MM.1S (cell line): ENCODE results near the gene CCDC146.

Experiments
- DNase-seq: peaks from one replicate; pipeline ENCODE4 v3.0.0-alpha.2; 2015
- H2AFZ ChIP-seq: fragments of 300-600 bp; sonication (generic); 2 replicates; pipeline ENCODE4 v1.6.0; 2016; ENCODE audit warnings: antibody characterized with exemption, low read length
- H3F3A ChIP-seq: fragments of 300-600 bp; sonication (generic); 2 replicates; pipeline ENCODE4 v1.6.1; 2016; ENCODE audit warnings: mild to moderate bottlenecking, antibody characterized with exemption, low read length, moderate library complexity, mixed read lengths; ENCODE audit not compliant: insufficient read depth
- H3K27ac ChIP-seq: fragments of 300-600 bp; sonication (generic); 2 replicates; pipeline ENCODE4 v1.5.1; 2016; ENCODE audit warnings: mild to moderate bottlenecking, low read length
- H3K27me3 ChIP-seq: fragments of 300-600 bp; sonication (generic); replicated peaks from 2 replicates; pipeline ENCODE4 v1.6.0; 2016; ENCODE audit warnings: low read length; ENCODE audit not compliant: insufficient read depth
- H3K36me3 ChIP-seq: fragments of 300-600 bp; sonication (generic); replicated peaks from 2 replicates; pipeline ENCODE4 v1.6.1; 2016; ENCODE audit warnings: mild to moderate bottlenecking, low read length, mixed read lengths; ENCODE audit not compliant: insufficient read depth
- H3K4me1 ChIP-seq: fragments of 300-600 bp; sonication (generic); 2 replicates; pipeline ENCODE4 v1.6.1; 2016; ENCODE audit warnings: low read length, mixed read lengths
- H3K4me2 ChIP-seq: fragments of 300-600 bp; sonication (generic); 2 replicates; pipeline ENCODE4 v1.6.0; 2016; ENCODE audit warnings: low read depth, low read length
- H3K4me3 ChIP-seq: fragments of 300-600 bp; sonication (generic); 2 replicates; pipeline ENCODE4 v1.5.1; 2016; ENCODE audit warnings: low read length, mixed read lengths
- H3K79me2 ChIP-seq: fragments of 300-600 bp; sonication (generic); 2 replicates; pipeline ENCODE4 v1.6.1; 2016; ENCODE audit warnings: mixed run types, low read length, mixed read lengths
- H3K9ac ChIP-seq: fragments of 300-600 bp; sonication (generic); 2 replicates; pipeline ENCODE4 v1.6.1; 2016; ENCODE audit warnings: low read length, mixed read lengths
- H3K9me2 ChIP-seq: fragments of 300-600 bp; sonication (generic); replicated peaks from 2 replicates; pipeline ENCODE4 v1.6.1; 2016; ENCODE audit warnings: mild to moderate bottlenecking, low read length, mixed read lengths; ENCODE audit not compliant: insufficient read depth
- H3K9me3 ChIP-seq: fragments of 300-600 bp; sonication (generic); replicated peaks from 2 replicates; pipeline ENCODE4 v1.6.1; 2016; ENCODE audit warnings: mild to moderate bottlenecking, low read length, mixed read lengths; ENCODE audit not compliant: insufficient read depth
- H4K20me1 ChIP-seq: fragments of 300-600 bp; sonication (generic); 2 replicates; pipeline ENCODE4 v1.6.1; 2016; ENCODE audit warnings: mild to moderate bottlenecking, low read length, moderate library complexity, mixed read lengths; ENCODE audit not compliant: insufficient read depth
- CTCF ChIP-seq: fragments of 300-600 bp; sonication (generic); IDR thresholded peaks from 2 replicates; pipeline ENCODE4 v1.5.1; 2016; ENCODE audit warnings: antibody characterized with exemption, low read length, mixed read lengths
- EZH2 ChIP-seq: fragments of 300-600 bp; sonication (generic); optimal IDR thresholded peaks from 2 replicates; pipeline ENCODE3; 2017; ENCODE audit warnings: low read depth, mild to moderate bottlenecking, antibody characterized with exemption, low read length, mixed read lengths
- EZH2phosphoT487 ChIP-seq: fragments of 300-600 bp; sonication (generic); IDR thresholded peaks from 2 replicates; pipeline ENCODE4 v1.6.1; 2018; ENCODE audit warnings: antibody characterized with exemption, low read length

Gene CCDC146

GRCh38 chr7:77335581-77335980 lies 213.2 kb downstream of the CCDC146 start:
- Histone ChIP-seq H3K9me3 (no peaks in the 10 kb centered on the region), H4K20me1 (no peaks in the 10 kb centered on the region), H3K9ac (no peak overlapping the region), H3K79me2 (no peaks in the 10 kb centered on the region), H2AFZ (no peak overlapping the region), H3K36me3 (no peaks in the 10 kb centered on the region), H3K27ac (peak overlapping the region; percentile 18; the same call in 1 of the 2 replicates), H3K4me1 (peaks cover 27% of the 10 kb centered on the region), H3F3A (peaks cover 13% of the 10 kb centered on the region; the same call in 1 of the 2 replicates), H3K4me3 (no peak overlapping the region), H3K27me3 (no peaks in the 10 kb centered on the region), H3K9me2 (no peaks in the 10 kb centered on the region), H3K4me2 (peak overlapping the region; percentile 0; the same call in 1 of the 2 replicates)
- DNase-seq = no peak
- no peak for TF ChIP-seq EZH2phosphoT487
- no peak for TF ChIP-seq EZH2

GRCh38 chr7:77337456-77337990 lies 215.1 kb downstream of the CCDC146 start:
- Histone ChIP-seq H3K4me1 (peaks cover 12% of the 10 kb centered on the region), H3K9me2 (no peaks in the 10 kb centered on the region), H3K27ac (no peak overlapping the region), H3K79me2 (no peaks in the 10 kb centered on the region), H3K27me3 (no peaks in the 10 kb centered on the region), H3F3A (peaks cover 10% of the 10 kb centered on the region; the same call in 1 of the 2 replicates), H4K20me1 (no peaks in the 10 kb centered on the region), H2AFZ (no peak overlapping the region), H3K4me2 (no peak overlapping the region), H3K9ac (no peak overlapping the region), H3K9me3 (no peaks in the 10 kb centered on the region), H3K36me3 (no peaks in the 10 kb centered on the region), H3K4me3 (no peak overlapping the region)
- TF ChIP-seq EZH2 (no peak), CTCF (no peak), EZH2phosphoT487 (no peak)
- no peak for DNase-seq

- Histone ChIP-seq H3K79me2 (no peaks in the 10 kb centered on the region), H3K27ac (no peak overlapping the region), H3F3A (peaks cover 10% of the 10 kb centered on the region; the same call in 1 of the 2 replicates), H3K9me2 (no peaks in the 10 kb centered on the region), H3K27me3 (no peaks in the 10 kb centered on the region), H4K20me1 (no peaks in the 10 kb centered on the region), H3K4me2 (no peak overlapping the region), H2AFZ (no peak overlapping the region), H3K4me1 (peaks cover 12% of the 10 kb centered on the region), H3K36me3 (no peaks in the 10 kb centered on the region), H3K4me3 (no peak overlapping the region), H3K9ac (no peak overlapping the region), H3K9me3 (no peaks in the 10 kb centered on the region)
- TF ChIP-seq EZH2 (no peak), CTCF (no peak), EZH2phosphoT487 (no peak)
- no peak for DNase-seq
Measured at GRCh38 chr7:77338260-77338659, 215.8 kb downstream of the CCDC146 start.

GRCh38 chr7:77338883-77339629 lies 216.6 kb downstream of the CCDC146 start:
- H3K27me3 ChIP-seq = no peaks in the 10 kb centered on the region
- H3K4me1 ChIP-seq = peaks cover 12% of the 10 kb centered on the region
- H3K9me2 ChIP-seq = no peaks in the 10 kb centered on the region
- no peak overlapping the region for H3K4me3 ChIP-seq
- H3K4me2 ChIP-seq = no peak overlapping the region
- no peaks in the 10 kb centered on the region for H3K79me2 ChIP-seq
- DNase-seq = no peak
- H4K20me1 ChIP-seq = no peaks in the 10 kb centered on the region
- no peak overlapping the region for H3K27ac ChIP-seq
- H3F3A ChIP-seq = peaks cover 10% of the 10 kb centered on the region; the same call in 1 of the 2 replicates
- H3K9ac ChIP-seq = no peak overlapping the region
- H3K9me3 ChIP-seq = no peaks in the 10 kb centered on the region
- H3K36me3 ChIP-seq = no peaks in the 10 kb centered on the region
- TF ChIP-seq EZH2 = no peak
- TF ChIP-seq EZH2phosphoT487 = no peak
- no peak for TF ChIP-seq CTCF
- no peak overlapping the region for H2AFZ ChIP-seq
